Caco-2 (cell line): ENCODE measurements around the gene CTNND2. TPM values are rescaled to one million over a fixed set of nuclear protein-coding genes. Genes with fewer than 3 reads are reported as not detected.

Experiments
- BruUV-seq: library from RNA; stranded (reverse); fragments of 400-500 nt; replicated peaks from 2 replicates; lab custom pipeline; 2021; lab: Mats Ljungman, UMichigan
- CTCF ChIA-PET: fragments of 300-600 bp; sonication (Branson Sonifier 250); formaldehyde crosslinking; loops from one replicate; lab custom pipeline; 2022; ENCODE audit warnings: antibody characterized with exemption; lab: Charles Lee
- POLR2A ChIA-PET: fragments of 300-600 bp; sonication (Branson Sonifier 250); formaldehyde crosslinking; loops from one replicate; lab custom pipeline; 2022; ENCODE audit warnings: antibody characterized with exemption; lab: Charles Lee
- DNase-seq, 2 experiments: peaks; one replicate each; pipeline versions ENCODE4 v3.0.0 to v3.0.0-alpha.2; 2020 to 2022
- H3K27me3 ChIP-seq: replicated peaks from 2 replicates; pipeline ENCODE4 v1.6.0; 2011; ENCODE audit warnings: low read length; ENCODE audit not compliant: control insufficient read depth, insufficient read depth
- H3K36me3 ChIP-seq: 2 replicates; pipeline ENCODE4 v1.5.1; 2011; ENCODE audit warnings: low read length; ENCODE audit not compliant: control insufficient read depth, insufficient read depth
- H3K4me1 ChIP-seq: fragments of 250-450 bp; sonication (Bioruptor Pico); 2 replicates; pipeline ENCODE4 v1.5.1; 2020; ENCODE audit warnings: mild to moderate bottlenecking
- H3K4me3 ChIP-seq: 2 replicates; pipeline ENCODE4 v1.5.1; 2011; ENCODE audit warnings: low read depth, mild to moderate bottlenecking, control low read depth, low read length
- H3K9me3 ChIP-seq: fragments of 250-450 bp; sonication (Bioruptor Pico); 2 replicates; pipeline ENCODE4 v1.5.1; 2020; ENCODE audit warnings: mild to moderate bottlenecking, moderate library complexity
- H3K27ac Mint-ChIP-seq: one replicate; pipeline ENCODE4 v1.8.0; 2022; ENCODE audit warnings: mixed read lengths; ENCODE audit not compliant: unreplicated experiment
- H3K27me3 Mint-ChIP-seq: one replicate; pipeline ENCODE4 v1.8.0; 2022; ENCODE audit warnings: mixed read lengths; ENCODE audit not compliant: insufficient read depth, unreplicated experiment
- H3K36me3 Mint-ChIP-seq: one replicate; pipeline ENCODE4 v1.8.0; 2022; ENCODE audit warnings: mild to moderate bottlenecking, mixed read lengths; ENCODE audit not compliant: insufficient read depth, unreplicated experiment
- H3K4me1 Mint-ChIP-seq: one replicate; pipeline ENCODE4 v1.8.0; 2022; ENCODE audit warnings: low read depth, mixed read lengths; ENCODE audit not compliant: unreplicated experiment
- H3K4me3 Mint-ChIP-seq: one replicate; pipeline ENCODE4 v1.8.0; 2022; ENCODE audit warnings: mild to moderate bottlenecking, moderate library complexity, mixed read lengths; ENCODE audit not compliant: unreplicated experiment
- H3K9me3 Mint-ChIP-seq: one replicate; pipeline ENCODE4 v1.8.0; 2022; ENCODE audit warnings: mixed read lengths; ENCODE audit not compliant: unreplicated experiment
- intact Hi-C: fragments of 100-400 bp; cut with micrococcal nuclease; formaldehyde crosslinking; loops from one replicate; pipeline ENCODE4 v1.10.0; 2022; ENCODE audit not compliant: unreplicated experiment
- total RNA-seq: library from RNA; stranded (reverse); gene quantifications from 2 replicates; pipeline ENCODE4 v1.2.3, GENCODE V29; 2022
- TF ChIP-seq, protein P1 (sequence below), 2 experiments: fragments of 200-600 bp in 1 of 2; IDR thresholded peaks; 1 replicate in 1 of 2; 2 replicates in 1 of 2; pipeline versions ENCODE4 v1.5.1 to v1.8.0; 2011 to 2022; ENCODE audit warnings: antibody characterized with exemption in 1 of 2, control low read depth in 1 of 2, inconsistent platforms in 1 of 2, low read depth in 1 of 2, low read length in 1 of 2, mild to moderate bottlenecking in 1 of 2, moderate library complexity in 1 of 2; ENCODE audit not compliant: insufficient read depth in 1 of 2, severe bottlenecking in 1 of 2, unreplicated experiment in 1 of 2

The CTNND2 gene
- total RNA-seq, 1 experiment from 2014 or later = 0.32 TPM

DNA sequence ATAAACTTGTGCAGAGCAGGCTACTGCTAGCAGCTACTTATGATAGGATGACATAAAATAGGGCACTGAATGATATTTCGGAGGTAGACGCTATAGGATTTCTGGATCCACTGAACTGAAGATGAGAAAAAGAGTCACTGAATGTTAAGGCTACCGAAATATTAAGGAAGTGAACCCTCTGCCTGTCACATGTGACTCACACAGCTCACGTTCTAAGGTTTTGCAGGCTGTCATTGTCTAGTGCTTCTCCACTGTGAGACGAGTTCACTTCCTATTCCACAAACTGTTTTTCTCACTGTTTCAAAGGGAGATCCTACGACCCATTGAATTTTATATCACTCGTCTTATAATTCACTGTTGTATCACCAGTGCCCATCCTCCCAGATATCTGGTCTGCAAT, 100.8 kb downstream of the CTNND2 start:
- no peaks in the 10 kb centered on the region for H3K9me3 Mint-ChIP-seq
- no peaks in the 10 kb centered on the region for H3K36me3 Mint-ChIP-seq
- Histone ChIP-seq H3K4me3 (no peak overlapping the region), H3K36me3 (no peaks in the 10 kb centered on the region), H3K9me3 (no peaks in the 10 kb centered on the region; the same call in 1 of the 2 replicates), H3K27me3 (no peaks in the 10 kb centered on the region), H3K4me1 (no peaks in the 10 kb centered on the region)
- no peak overlapping the region for H3K27ac Mint-ChIP-seq
- intact Hi-C loops = no loop called here
- no peak for DNase-seq
- no peaks in the 10 kb centered on the region for H3K4me1 Mint-ChIP-seq
- ChIA-PET CTCF (no interaction called here), POLR2A (no interaction called here)
- TF ChIP-seq, protein P1, sequence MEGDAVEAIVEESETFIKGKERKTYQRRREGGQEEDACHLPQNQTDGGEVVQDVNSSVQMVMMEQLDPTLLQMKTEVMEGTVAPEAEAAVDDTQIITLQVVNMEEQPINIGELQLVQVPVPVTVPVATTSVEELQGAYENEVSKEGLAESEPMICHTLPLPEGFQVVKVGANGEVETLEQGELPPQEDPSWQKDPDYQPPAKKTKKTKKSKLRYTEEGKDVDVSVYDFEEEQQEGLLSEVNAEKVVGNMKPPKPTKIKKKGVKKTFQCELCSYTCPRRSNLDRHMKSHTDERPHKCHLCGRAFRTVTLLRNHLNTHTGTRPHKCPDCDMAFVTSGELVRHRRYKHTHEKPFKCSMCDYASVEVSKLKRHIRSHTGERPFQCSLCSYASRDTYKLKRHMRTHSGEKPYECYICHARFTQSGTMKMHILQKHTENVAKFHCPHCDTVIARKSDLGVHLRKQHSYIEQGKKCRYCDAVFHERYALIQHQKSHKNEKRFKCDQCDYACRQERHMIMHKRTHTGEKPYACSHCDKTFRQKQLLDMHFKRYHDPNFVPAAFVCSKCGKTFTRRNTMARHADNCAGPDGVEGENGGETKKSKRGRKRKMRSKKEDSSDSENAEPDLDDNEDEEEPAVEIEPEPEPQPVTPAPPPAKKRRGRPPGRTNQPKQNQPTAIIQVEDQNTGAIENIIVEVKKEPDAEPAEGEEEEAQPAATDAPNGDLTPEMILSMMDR (IDR thresholded peaks at IDR 0.05; ENCODE audit: insufficient read depth in 1 of 2, low read depth in 1 of 2, low read length in 1 of 2, severe bottlenecking in 1 of 2, unreplicated experiment in 1 of 2) = no peak
- no TSS peak for BruUV-seq
- H3K4me3 Mint-ChIP-seq = no peak overlapping the region
- peaks cover 12% of the 10 kb centered on the region for H3K27me3 Mint-ChIP-seq

DNA sequence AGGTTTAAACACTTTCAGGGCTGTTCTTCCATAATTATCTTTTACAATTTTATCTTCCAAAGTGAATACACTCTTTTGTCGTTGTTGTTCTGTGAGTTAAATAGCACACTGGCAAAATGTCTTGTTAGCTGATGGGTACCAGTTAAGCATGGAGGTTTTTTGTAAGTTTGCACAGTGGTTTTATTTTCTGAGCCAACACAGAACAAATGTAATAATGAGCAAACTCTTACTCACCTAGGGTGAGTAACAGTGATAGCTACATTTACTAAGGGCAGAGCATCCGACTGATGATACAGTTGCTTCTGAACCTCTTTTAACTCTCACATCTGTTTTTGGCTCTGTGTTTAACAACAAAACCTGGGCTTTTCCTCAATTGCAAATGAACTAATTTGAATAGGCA, 103.2 kb downstream of the CTNND2 start:
- no peak overlapping the region for H3K4me3 ChIP-seq
- Mint-ChIP-seq H3K4me3 (no peak overlapping the region), H3K27ac (no peak overlapping the region), H3K27me3 (peaks cover 12% of the 10 kb centered on the region), H3K4me1 (no peaks in the 10 kb centered on the region), H3K36me3 (no peaks in the 10 kb centered on the region), H3K9me3 (no peaks in the 10 kb centered on the region)
- no TSS peak for BruUV-seq
- ChIA-PET POLR2A (no interaction called here), CTCF (no interaction called here)
- intact Hi-C loops = no loop called here
- DNase-seq = no peak
- H3K9me3 ChIP-seq = no peaks in the 10 kb centered on the region; the same call in 1 of the 2 replicates
- no peaks in the 10 kb centered on the region for H3K36me3 ChIP-seq
- H3K4me1 ChIP-seq = no peaks in the 10 kb centered on the region
- TF ChIP-seq, protein P1 (IDR thresholded peaks at IDR 0.05; ENCODE audit: insufficient read depth in 1 of 2, low read depth in 1 of 2, low read length in 1 of 2, severe bottlenecking in 1 of 2, unreplicated experiment in 1 of 2) = no peak
- no peaks in the 10 kb centered on the region for H3K27me3 ChIP-seq

DNA sequence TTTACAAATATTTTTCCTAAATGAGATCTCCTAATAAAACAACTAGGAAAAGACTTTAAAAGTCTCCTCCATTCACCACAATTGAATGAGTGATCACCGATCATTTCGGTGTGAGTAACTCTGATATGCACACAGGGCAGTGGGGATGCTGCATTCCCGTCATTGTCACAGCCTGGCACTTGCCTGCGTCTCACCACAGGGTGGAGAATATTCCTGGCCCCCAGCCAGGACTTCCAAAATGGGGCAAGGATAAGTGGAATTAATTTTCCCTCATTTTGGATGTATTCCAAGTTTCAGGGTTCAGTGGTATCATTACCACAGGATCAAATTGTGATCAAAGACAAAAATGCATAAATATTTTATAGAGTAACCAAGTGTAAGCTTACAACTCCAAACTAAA, 107.1 kb downstream of the CTNND2 start:
- Histone ChIP-seq H3K4me3 (no peak overlapping the region), H3K4me1 (no peaks in the 10 kb centered on the region), H3K36me3 (no peaks in the 10 kb centered on the region), H3K9me3 (no peaks in the 10 kb centered on the region; the same call in 1 of the 2 replicates), H3K27me3 (no peaks in the 10 kb centered on the region)
- no TSS peak for BruUV-seq
- Mint-ChIP-seq H3K27me3 (peaks cover 16% of the 10 kb centered on the region), H3K4me1 (no peaks in the 10 kb centered on the region), H3K9me3 (no peaks in the 10 kb centered on the region), H3K27ac (no peak overlapping the region), H3K36me3 (no peaks in the 10 kb centered on the region), H3K4me3 (no peak overlapping the region)
- DNase-seq = no peak
- TF ChIP-seq, protein P1 (IDR thresholded peaks at IDR 0.05; ENCODE audit: insufficient read depth in 1 of 2, low read depth in 1 of 2, low read length in 1 of 2, severe bottlenecking in 1 of 2, unreplicated experiment in 1 of 2) = no peak
- ChIA-PET POLR2A (no interaction called here), CTCF (no interaction called here)
- intact Hi-C loops = no loop called here
